CD4-positive, alpha-beta T cell (primary cell): Measurements from ENCODE around the gene KCNAB1. TPM values are rescaled to one million over a fixed set of nuclear protein-coding genes. Genes with fewer than 3 reads are reported as not detected.

Source experiments
- ATAC-seq: fragments of 200-7000 bp; cut with Tn5 transposase; one replicate; pipeline ENCODE4 v1.10.0; 2022; ENCODE audit warnings: mild to moderate bottlenecking; ENCODE audit not compliant: poor library complexity
- CTCF ChIA-PET: fragments of 350-600 bp; sonication (Branson Sonifier 250); formaldehyde crosslinking; loops from one replicate; lab custom pipeline; 2021; ENCODE audit warnings: antibody characterized with exemption, inconsistent platforms; lab: Charles Lee
- POLR2A ChIA-PET: fragments of 350-600 bp; sonication (Branson Sonifier 250); formaldehyde crosslinking; loops from one replicate; lab custom pipeline; 2021; ENCODE audit warnings: antibody characterized with exemption, inconsistent platforms; lab: Charles Lee
- DNase-seq, 14 experiments: peaks; one replicate each; pipeline ENCODE4 v3.0.0-alpha.2; 2013 to 2020; ENCODE audit warnings: mixed read lengths in 2 of 14
- H3K27ac ChIP-seq, 2 donors: one replicate each; pipeline versions ENCODE4 v1.5.1 to v1.7.0; 2013; ENCODE audit warnings: low read length in 2 of 2, low read depth in 1 of 2, mild to moderate bottlenecking in 1 of 2
- H3K27me3 ChIP-seq, 2 experiments: 1 replicate in 1 of 2; 2 replicates in 1 of 2; pipeline versions ENCODE4 v1.6.1 to v1.7.0; 2013; ENCODE audit warnings: low read length in 2 of 2, control low read depth in 1 of 2, mild to moderate bottlenecking in 1 of 2, moderate library complexity in 1 of 2; ENCODE audit not compliant: insufficient read depth in 2 of 2, control insufficient read depth in 1 of 2
- H3K36me3 ChIP-seq: one replicate; pipeline ENCODE4 v1.6.1; 2013; ENCODE audit warnings: low read length, control low read depth; ENCODE audit not compliant: insufficient read depth
- H3K4me1 ChIP-seq: one replicate; pipeline ENCODE4 v1.6.1; 2013; ENCODE audit warnings: low read length, control low read depth; ENCODE audit not compliant: insufficient read depth
- H3K4me3 ChIP-seq: one replicate; pipeline ENCODE4 v1.5.1; 2013; ENCODE audit warnings: mild to moderate bottlenecking, low read length, moderate library complexity
- H3K9me3 ChIP-seq, 2 experiments: 1 replicate in 1 of 2; 2 replicates in 1 of 2; pipeline versions ENCODE4 v1.6.1 to v1.7.0; 2013; ENCODE audit warnings: low read length in 2 of 2, mild to moderate bottlenecking in 2 of 2, control low read depth in 1 of 2, moderate library complexity in 1 of 2; ENCODE audit not compliant: control insufficient read depth in 1 of 2, insufficient read depth in 1 of 2
- H3K27ac Mint-ChIP-seq: one replicate; pipeline ENCODE4 v1.8.0; 2020; ENCODE audit warnings: mixed read lengths
- H3K27me3 Mint-ChIP-seq: one replicate; pipeline ENCODE4 v1.8.0; 2021; ENCODE audit warnings: mixed read lengths
- H3K36me3 Mint-ChIP-seq: one replicate; pipeline ENCODE4 v1.8.0; 2021; ENCODE audit warnings: low read depth, mixed read lengths
- H3K4me1 Mint-ChIP-seq: one replicate; pipeline ENCODE4 v1.8.0; 2021; ENCODE audit warnings: low read depth, mixed read lengths
- H3K4me3 Mint-ChIP-seq: one replicate; pipeline ENCODE4 v1.8.0; 2020; ENCODE audit warnings: mild to moderate bottlenecking, mixed read lengths
- H3K9me3 Mint-ChIP-seq: one replicate; pipeline ENCODE4 v1.8.0; 2020; ENCODE audit warnings: mixed read lengths
- CTCF ChIP-seq: fragments of 200-600 bp; IDR thresholded peaks from one replicate; pipeline ENCODE4 v1.8.0; 2022; ENCODE audit warnings: antibody characterized with exemption, mild to moderate bottlenecking
- intact Hi-C, 2 experiments: fragments of 100-400 bp; cut with DNase I in 1 of 2; cut with micrococcal nuclease in 1 of 2; formaldehyde crosslinking; loops; one replicate each; pipeline versions ENCODE4 v1.15.1 to v1.9.0; 2023 to 2025; cut with DNase I, micrococcal nuclease
- total RNA-seq, 174 experiments: library from RNA in 2 of 174; stranded (reverse) in 2 of 174; gene quantifications; one replicate each; pipeline ENCODE4 v1.2.3 and lab custom pipeline; 2021 to 2026

Gene KCNAB1
- total RNA-seq, 2 experiments from 2014 or later = 0.14 TPM; not detected in 1

- H3K27ac Mint-ChIP-seq = no peak overlapping the region
- H3K27ac ChIP-seq = no peak overlapping the region
- CTCF ChIA-PET = no interaction called here
- no peaks in the 10 kb centered on the region for H3K9me3 ChIP-seq
- H3K27me3 ChIP-seq = no peaks in the 10 kb centered on the region
- peaks cover 13% of the 10 kb centered on the region for H3K27me3 Mint-ChIP-seq
- intact Hi-C loops = no loop called here
- H3K4me1 ChIP-seq = no peaks in the 10 kb centered on the region
- ATAC-seq (no peak), DNase-seq (no peak)
- no peaks in the 10 kb centered on the region for H3K9me3 Mint-ChIP-seq
- H3K4me3 ChIP-seq = no peak overlapping the region
- no peaks in the 10 kb centered on the region for H3K36me3 ChIP-seq
- no peak overlapping the region for H3K4me3 Mint-ChIP-seq
- TF ChIP-seq CTCF = no peak
- POLR2A ChIA-PET = no interaction called here
- H3K36me3 Mint-ChIP-seq = no peaks in the 10 kb centered on the region
- no peaks in the 10 kb centered on the region for H3K4me1 Mint-ChIP-seq
These were observed 195.7 kb downstream of the KCNAB1 start for GRCh38 chr3:156316076-156316475.

- ATAC-seq (no peak), DNase-seq (peak in 1 of 14 experiments; percentile 9)
- no peaks in the 10 kb centered on the region for H3K9me3 ChIP-seq
- intact Hi-C loops = no loop called here
- no peak overlapping the region for H3K4me3 ChIP-seq
- H3K36me3 ChIP-seq = no peaks in the 10 kb centered on the region
- no peak for TF ChIP-seq CTCF
- Mint-ChIP-seq H3K4me3 (no peak overlapping the region), H3K9me3 (no peaks in the 10 kb centered on the region), H3K36me3 (no peaks in the 10 kb centered on the region), H3K4me1 (no peaks in the 10 kb centered on the region), H3K27me3 (peaks cover 9% of the 10 kb centered on the region), H3K27ac (no peak overlapping the region)
- ChIA-PET POLR2A (no interaction called here), CTCF (no interaction called here)
- H3K4me1 ChIP-seq = no peaks in the 10 kb centered on the region
- no peaks in the 10 kb centered on the region for H3K27me3 ChIP-seq
- H3K27ac ChIP-seq = no peak overlapping the region
These were observed 197.2 kb downstream of the KCNAB1 start for GRCh38 chr3:156317462-156318074.

- no peaks in the 10 kb centered on the region for H3K4me1 ChIP-seq
- no peaks in the 10 kb centered on the region for H3K36me3 ChIP-seq
- H3K9me3 ChIP-seq = no peaks in the 10 kb centered on the region
- H3K4me3 Mint-ChIP-seq = no peak overlapping the region
- no peaks in the 10 kb centered on the region for H3K27me3 ChIP-seq
- ChIA-PET POLR2A (interaction anchor here (0.6 kb wide), 1 partner anchor 80 kb away, joined by 3 read pairs; no protein-coding TSS in a partner anchor), CTCF (no interaction called here)
- H3K4me3 ChIP-seq = no peak overlapping the region
- H3K27me3 Mint-ChIP-seq = no peaks in the 10 kb centered on the region
- no peak overlapping the region for H3K27ac Mint-ChIP-seq
- H3K4me1 Mint-ChIP-seq = no peaks in the 10 kb centered on the region
- no peaks in the 10 kb centered on the region for H3K36me3 Mint-ChIP-seq
- no peak overlapping the region for H3K27ac ChIP-seq
- no peak for DNase-seq
- intact Hi-C loops = no loop called here
- ATAC-seq = no peak
- no peaks in the 10 kb centered on the region for H3K9me3 Mint-ChIP-seq
- no peak for TF ChIP-seq CTCF
These were observed 201.6 kb downstream of the KCNAB1 start for GRCh38 chr3:156321945-156322344.
